CD4-positive, alpha-beta T cell treated with Interleukin-17A for 1 hour (primary cell): Measurements from ENCODE around the gene LACTB.

ENCODE experiments used
- DNase-seq: peaks from one replicate; pipeline ENCODE4 v3.0.0-alpha.2; 2020

The LACTB gene

GRCh38 chr15:63133786-63134185 lies 12.1 kb downstream of the LACTB start:
- no peak for DNase-seq

GRCh38 chr15:63134245-63134985 lies 12.8 kb downstream of the LACTB start:
- no peak for DNase-seq

- no peak for DNase-seq
These were observed 13.6 kb downstream of the LACTB start for GRCh38 chr15:63135281-63135680.

- no peak for DNase-seq
These were observed 14.1 kb downstream of the LACTB start for GRCh38 chr15:63135804-63136203.

- DNase-seq, result no peak
These were observed 15.1 kb downstream of the LACTB start for GRCh38 chr15:63136742-63137141.

GRCh38 chr15:63140936-63141335 lies 19.3 kb downstream of the LACTB start:
- DNase-seq, result no peak

GRCh38 chr15:63145426-63145825 lies 23.8 kb downstream of the LACTB start:
- no peak for DNase-seq

GRCh38 chr15:63146684-63147083 lies 25.0 kb downstream of the LACTB start:
- DNase-seq, result no peak

GRCh38 chr15:63151665-63152064 lies 30.0 kb downstream of the LACTB start:
- no peak for DNase-seq

GRCh38 chr15:63155486-63155885 lies 33.8 kb downstream of the LACTB start:
- DNase-seq, result no peak

GRCh38 chr15:63156086-63156710 lies 34.5 kb downstream of the LACTB start:
- no peak for DNase-seq

GRCh38 chr15:63156755-63157117 lies 35.1 kb downstream of the LACTB start:
- peak; percentile 18 for DNase-seq

GRCh38 chr15:63157118-63157843 lies 35.6 kb downstream of the LACTB start, which contains the start of gene RPS27L:
Gene RPS27L (minus strand): TSS chr15:63157477. CDS start chr15:63157405, 72 bp downstream.
- DNase-seq, result peak; percentile 88

- peak; percentile 46 for DNase-seq
These were observed 36.3 kb downstream of the LACTB start for GRCh38 chr15:63157891-63158431.

- DNase-seq, result no peak
These were observed 39.0 kb downstream of the LACTB start for GRCh38 chr15:63160638-63161037.

- no peak for DNase-seq
These were observed 41.6 kb downstream of the LACTB start for GRCh38 chr15:63163217-63163616.

GRCh38 chr15:63165166-63165859 lies 43.7 kb downstream of the LACTB start:
- DNase-seq, result no peak

- peak; percentile 39 for DNase-seq
These were observed 44.6 kb downstream of the LACTB start for GRCh38 chr15:63166219-63166618.

GRCh38 chr15:63169788-63170187 lies 48.1 kb downstream of the LACTB start:
- DNase-seq, result no peak

- DNase-seq, result no peak
These were observed 50.7 kb downstream of the LACTB start for GRCh38 chr15:63172376-63172775.

- DNase-seq, result no peak
These were observed 51.3 kb downstream of the LACTB start for GRCh38 chr15:63172851-63173451.

GRCh38 chr15:63176302-63176701 lies 54.6 kb downstream of the LACTB start:
- no peak for DNase-seq

- DNase-seq, result no peak
These were observed 56.4 kb downstream of the LACTB start for GRCh38 chr15:63178034-63178433.
